HL-60/S4 treated with phorbol 12-myristate 13-acetate at 8.2 ng/mL for 4 days and 3 days (cell line): Measurements from ENCODE around the gene FBXW11.

ENCODE experiments used
- in situ Hi-C: fragments of 300-500 bp; cut with MboI; formaldehyde crosslinking; loops from 2 replicates; pipeline ENCODE4 v1.15.0; 2022; ENCODE audit warnings: low sequenced_read_pairs

Gene FBXW11

DNA sequence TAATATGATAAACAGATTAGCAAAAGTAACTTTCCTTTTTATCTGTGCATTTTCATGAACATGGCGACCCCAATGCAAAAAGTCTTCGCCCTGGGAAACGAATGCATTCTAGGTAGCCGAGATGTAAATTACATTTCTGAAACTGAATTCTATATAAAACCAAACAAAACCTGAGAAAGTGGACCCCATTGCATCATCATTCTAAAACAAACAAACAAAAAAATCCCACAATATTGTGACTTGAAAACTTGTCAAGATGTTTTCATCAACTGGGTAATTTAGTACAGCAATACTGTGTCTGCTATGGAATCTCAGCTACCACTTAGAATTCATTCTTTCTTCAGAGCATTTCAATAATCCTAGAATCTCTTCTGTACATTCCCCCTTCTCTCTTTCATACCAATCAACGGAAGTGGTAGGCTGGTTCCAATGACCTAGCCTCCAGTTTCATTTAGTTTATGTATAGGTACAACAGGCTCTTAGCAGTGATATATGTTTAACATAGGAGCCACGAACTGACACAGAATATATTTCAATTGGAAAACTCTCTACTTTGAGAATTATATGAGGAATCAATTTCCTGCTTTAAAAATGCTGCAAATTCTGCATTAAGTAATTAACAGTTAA, 85.6 kb downstream of the FBXW11 start:
- in situ Hi-C loops: loop anchor here (25.0 kb wide), 1 partner anchor 509 kb away; the partner anchor contains the start of gene FGF18

DNA sequence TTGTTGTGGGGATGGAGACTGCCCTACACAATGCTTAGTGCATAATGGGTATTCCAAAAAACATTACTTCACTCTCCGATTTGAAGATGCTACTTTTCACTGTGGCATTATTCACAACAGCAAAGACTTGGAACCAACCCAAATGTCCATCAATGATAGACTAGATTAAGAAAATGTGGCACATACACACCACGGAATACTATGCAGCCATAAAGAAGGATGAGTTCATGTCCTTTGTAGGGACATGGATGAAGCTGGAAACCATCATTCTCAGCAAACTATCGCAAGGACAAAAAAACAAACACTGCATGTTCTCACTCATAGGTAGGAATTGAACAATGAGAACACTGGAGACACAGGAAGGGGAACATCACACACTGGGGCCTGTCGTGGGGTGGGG, 90.7 kb downstream of the FBXW11 start:
- in situ Hi-C loops: loop anchor here (25.0 kb wide), 1 partner anchor 503 kb away; the partner anchor contains the start of gene FGF18

GRCh38 chr5:171914726-171915338, 91.6 kb downstream of the FBXW11 start:
- in situ Hi-C loops: loop anchor here (25.0 kb wide), 1 partner anchor 503 kb away; the partner anchor contains the start of gene FGF18

- in situ Hi-C loops: loop anchor here (25.0 kb wide), 1 partner anchor 502 kb away; the partner anchor contains the start of gene FGF18
These were observed 92.5 kb downstream of the FBXW11 start for GRCh38 chr5:171913987-171914273.

GRCh38 chr5:171911152-171911551, 95.3 kb downstream of the FBXW11 start:
- in situ Hi-C loops: loop anchor here (25.0 kb wide), 1 partner anchor 499 kb away; the partner anchor contains the start of gene FGF18

DNA sequence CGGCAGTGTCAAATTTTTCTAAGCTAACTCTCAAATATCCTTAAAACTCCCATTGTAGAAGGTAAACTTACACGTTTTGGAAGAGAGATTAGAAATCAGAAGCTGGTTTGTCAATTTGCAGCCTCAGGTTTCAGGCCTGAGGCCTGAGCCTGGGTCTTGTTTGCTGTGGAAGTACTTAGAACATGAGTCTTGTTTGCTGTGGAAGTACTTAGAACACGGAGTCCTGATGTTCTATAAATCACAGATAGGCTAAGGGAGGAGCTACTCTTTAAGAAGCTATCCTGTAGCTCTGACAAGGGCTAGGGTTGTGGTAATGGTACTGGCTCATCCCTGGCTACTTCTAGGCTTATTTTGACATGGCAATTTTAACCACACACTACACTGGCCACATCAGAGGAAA, 97.8 kb downstream of the FBXW11 start:
- in situ Hi-C loops: loop anchor here (25.0 kb wide), 1 partner anchor 496 kb away; the partner anchor contains the start of gene FGF18

GRCh38 chr5:171907725-171908343, 98.6 kb downstream of the FBXW11 start:
- in situ Hi-C loops: loop anchor here (25.0 kb wide), 1 partner anchor 496 kb away; the partner anchor contains the start of gene FGF18

- in situ Hi-C loops: loop anchor here (25.0 kb wide), 1 partner anchor 495 kb away; the partner anchor contains the start of gene FGF18
These were observed 99.5 kb downstream of the FBXW11 start for GRCh38 chr5:171906703-171907590.

DNA sequence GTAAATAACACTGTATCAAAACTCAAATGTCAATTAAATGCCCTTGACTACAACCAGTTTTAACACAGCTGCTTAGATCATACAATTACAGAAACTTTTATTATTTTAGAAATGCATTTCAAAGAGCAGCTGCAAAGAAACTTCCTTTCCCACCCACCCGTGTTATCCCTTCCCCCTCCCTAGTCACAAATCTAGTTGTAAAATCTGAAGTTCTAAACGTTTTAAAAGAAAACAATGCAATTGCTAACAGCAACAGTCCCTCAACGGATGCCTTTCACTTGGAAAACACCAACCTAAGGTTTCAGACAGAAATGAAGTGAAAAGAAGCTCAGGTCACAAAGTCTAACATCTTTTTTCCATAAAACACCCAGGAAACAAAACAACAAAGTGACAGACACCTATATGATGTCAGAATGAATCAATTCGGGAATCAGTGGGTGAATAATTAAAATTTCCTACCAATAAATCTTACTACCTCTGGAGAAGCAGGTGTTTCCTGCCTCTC, 100.3 kb downstream of the FBXW11 start:
- in situ Hi-C loops: loop anchor here (25.0 kb wide), 1 partner anchor 494 kb away; the partner anchor contains the start of gene FGF18

- in situ Hi-C loops: loop anchor here (25.0 kb wide), 1 partner anchor 493 kb away; the partner anchor contains the start of gene FGF18
These were observed 101.6 kb downstream of the FBXW11 start for GRCh38 chr5:171904886-171905285.

DNA sequence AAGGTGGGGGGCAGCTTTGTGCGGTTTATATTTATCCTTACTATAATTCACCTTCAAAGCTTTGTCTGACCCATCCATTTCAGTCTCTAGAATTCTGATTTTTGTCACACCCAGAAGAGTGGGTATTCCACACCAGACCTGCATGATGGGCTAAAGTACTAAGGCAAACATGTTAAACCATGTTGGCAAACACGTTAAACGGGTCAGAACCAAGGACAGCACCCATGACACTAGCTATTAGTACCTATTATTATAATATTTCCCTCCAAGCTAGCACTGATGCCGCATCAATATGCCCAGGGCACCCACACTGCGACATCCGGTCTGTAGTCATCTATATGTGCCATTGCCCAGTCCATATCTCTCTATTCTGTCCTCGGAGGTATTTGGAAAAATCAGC, 104.7 kb downstream of the FBXW11 start:
- in situ Hi-C loops: loop anchor here (25.0 kb wide), 1 partner anchor 489 kb away; the partner anchor contains the start of gene FGF18

DNA sequence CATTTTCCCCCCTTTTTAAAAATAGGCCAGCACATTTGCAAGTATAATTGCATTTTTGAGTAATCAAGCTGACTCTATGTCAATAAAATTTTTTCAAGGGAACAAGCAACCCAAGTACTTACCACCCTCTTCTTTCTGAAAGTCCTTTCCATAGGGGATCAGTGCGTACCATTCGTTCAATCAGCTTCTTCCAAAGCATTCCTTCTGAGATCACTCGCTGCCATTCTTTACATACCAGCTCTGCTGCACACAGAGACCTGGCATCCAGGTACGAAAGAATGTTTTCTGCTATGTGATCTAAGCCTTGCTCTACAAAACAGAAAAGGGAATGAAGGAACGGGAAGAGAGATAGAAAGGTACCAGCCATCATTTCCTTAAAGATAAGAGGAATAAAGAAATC, 106.6 kb downstream of the FBXW11 start:
- in situ Hi-C loops: loop anchor here (25.0 kb wide), 1 partner anchor 487 kb away; the partner anchor contains the start of gene FGF18

- in situ Hi-C loops: no loop called here
These were observed 107.6 kb downstream of the FBXW11 start for GRCh38 chr5:171898879-171899278.

DNA sequence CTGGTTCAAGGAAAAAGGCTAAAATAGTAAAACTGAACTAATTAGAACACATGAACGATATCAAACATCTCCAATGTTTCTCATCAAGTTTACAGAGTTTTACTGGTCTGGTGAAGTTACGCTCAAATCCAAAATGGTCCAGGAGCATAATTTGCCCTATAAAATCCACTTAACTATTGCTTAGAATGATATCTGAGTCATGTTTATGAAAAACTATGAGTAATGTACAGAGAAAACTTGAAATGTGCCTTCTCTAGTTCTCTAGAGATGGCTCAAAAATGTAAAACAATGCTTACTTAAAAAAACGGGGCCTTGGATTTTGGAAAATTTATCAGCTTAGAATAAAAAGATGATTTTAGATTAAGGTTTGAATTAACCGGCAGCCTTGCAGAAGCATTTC, 108.1 kb downstream of the FBXW11 start:
- in situ Hi-C loops: no loop called here

- in situ Hi-C loops: no loop called here
These were observed 109.2 kb downstream of the FBXW11 start for GRCh38 chr5:171897231-171897630.

DNA sequence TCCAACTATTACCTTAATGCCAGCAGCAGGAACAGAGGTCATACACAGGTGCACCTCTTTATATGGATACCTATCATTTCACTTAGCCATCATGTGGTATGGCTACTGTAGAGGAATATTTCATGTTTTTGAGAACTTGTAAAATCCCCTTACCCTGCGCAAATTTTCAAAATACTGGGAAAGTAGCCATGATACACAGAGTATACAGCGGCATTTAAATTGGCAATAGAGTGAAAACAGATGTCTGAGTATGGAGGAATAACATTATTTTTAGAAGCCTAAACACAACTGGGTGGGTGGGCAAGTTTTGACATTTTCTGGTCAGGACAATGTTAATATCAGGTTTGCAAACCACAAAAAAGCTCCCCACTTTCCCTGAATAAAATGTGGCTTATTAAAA, 111.4 kb downstream of the FBXW11 start:
- in situ Hi-C loops: no loop called here

DNA sequence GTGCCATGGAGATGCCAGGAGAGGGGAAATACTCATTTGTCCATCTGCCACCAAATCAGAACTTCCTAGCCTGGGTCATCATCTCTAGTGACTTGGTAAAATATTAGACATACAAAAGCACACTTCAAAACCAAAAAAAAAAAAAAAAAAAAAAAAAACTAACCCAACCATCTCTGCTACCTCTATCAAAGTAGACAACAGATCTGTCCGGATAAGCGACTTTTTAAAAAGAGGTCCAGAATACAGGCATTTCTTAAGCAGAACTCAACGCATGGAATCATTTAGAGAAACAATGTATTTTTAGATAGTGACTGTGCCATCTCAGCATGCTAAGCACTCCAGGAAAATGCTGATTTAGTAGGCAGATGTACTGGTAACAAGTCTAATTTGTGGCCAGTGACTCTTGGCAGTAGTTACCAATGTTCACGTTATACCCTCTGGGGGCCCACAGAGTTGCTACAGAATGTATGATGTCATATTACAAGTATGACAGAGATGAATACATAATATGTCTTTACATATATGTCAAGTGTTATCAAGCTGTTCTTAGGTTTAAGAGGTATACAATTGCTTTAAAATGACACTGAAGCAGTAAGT, 113.0 kb downstream of the FBXW11 start:
- in situ Hi-C loops: no loop called here

DNA sequence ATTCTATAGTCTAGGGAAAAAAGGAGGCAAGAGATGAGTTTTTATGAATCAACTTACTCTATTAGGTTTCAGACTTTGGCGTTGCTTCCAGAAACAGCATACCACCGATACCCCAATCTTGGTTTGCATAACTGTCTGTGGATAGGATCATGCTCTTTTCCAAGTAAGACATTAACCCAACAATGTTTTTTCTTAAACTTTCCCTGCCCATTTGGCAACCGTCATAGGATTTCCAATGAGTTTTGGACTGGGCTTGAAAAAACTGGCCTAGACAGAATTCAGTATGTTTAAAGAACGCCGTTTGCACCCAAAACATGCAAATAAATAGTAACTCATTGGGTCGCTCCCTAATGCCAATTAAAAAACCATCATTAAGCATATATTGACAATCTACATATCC, 114.8 kb downstream of the FBXW11 start:
- in situ Hi-C loops: no loop called here

DNA sequence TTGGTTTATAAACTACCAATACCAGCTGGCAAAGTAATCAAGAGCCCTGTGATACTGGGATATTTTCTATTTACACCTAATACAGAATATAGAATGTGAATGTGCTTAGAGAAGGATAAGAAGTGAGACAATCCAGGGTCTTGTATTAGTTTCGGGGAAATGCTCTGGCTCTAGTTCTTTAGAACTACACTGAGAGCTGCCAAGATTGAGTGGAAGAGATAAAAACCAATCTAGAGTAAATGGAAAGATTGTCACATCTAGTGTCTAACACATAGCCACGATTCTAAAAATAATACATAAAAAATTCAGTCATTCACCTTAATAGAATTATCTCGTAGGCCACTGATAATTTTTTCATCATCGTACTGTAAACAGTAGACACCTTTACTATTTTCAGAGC, 115.3 kb downstream of the FBXW11 start:
- in situ Hi-C loops: no loop called here

GRCh38 chr5:171888051-171888481, 118.4 kb downstream of the FBXW11 start:
- in situ Hi-C loops: no loop called here
